Uterus (tissue), 4 donors: ENCODE measurements around the gene KCNAB2. TPM values are rescaled to one million over a fixed set of nuclear protein-coding genes. Genes with fewer than 3 reads are reported as not detected.

Source experiments
- DNase-seq, 2 donors: peaks; one replicate each; pipeline ENCODE4 v3.0.0-alpha.2; 2019 to 2020
- H3K27ac ChIP-seq, 2 donors: fragments of 200-600 bp; sonication (generic); 1 replicate in 1 of 2; 2 replicates in 1 of 2; pipeline ENCODE4 v1.5.1; 2016 to 2018
- H3K27me3 ChIP-seq, 2 donors: fragments of 200-600 bp; sonication (generic); one replicate each; pipeline ENCODE4 v1.5.1; 2018 to 2019; ENCODE audit warnings: control low read depth in 1 of 2
- H3K36me3 ChIP-seq, 2 donors: fragments of 200-600 bp; sonication (generic); one replicate each; pipeline ENCODE4 v1.5.1; 2019; ENCODE audit warnings: control low read depth in 1 of 2
- H3K4me1 ChIP-seq, 2 donors: fragments of 200-600 bp; sonication (generic); one replicate each; pipeline ENCODE4 v1.5.1; 2018 to 2019; ENCODE audit warnings: control low read depth in 1 of 2
- H3K4me3 ChIP-seq, 2 donors: fragments of 200-600 bp; sonication (generic); 1 replicate in 1 of 2; 2 replicates in 1 of 2; pipeline ENCODE4 v1.5.1; 2018 to 2019; ENCODE audit warnings: mild to moderate bottlenecking in 1 of 2
- H3K9me3 ChIP-seq, 2 donors: fragments of 200-600 bp; sonication (generic); one replicate each; pipeline ENCODE4 v1.5.1; 2019; ENCODE audit warnings: control low read depth in 1 of 2
- POLR2A ChIP-seq, 2 donors: fragments of 450-650 bp; IDR thresholded peaks; one replicate each; pipeline ENCODE4 v1.6.1; 2016; ENCODE audit warnings: antibody characterized with exemption in 2 of 2, mild to moderate bottlenecking in 1 of 2, moderate library complexity in 1 of 2
- intact Hi-C: fragments of 100-400 bp; cut with DNase I; formaldehyde crosslinking; loops from one replicate; pipeline ENCODE4 v1.15.1; 2023; ENCODE audit warnings: low total_unique reads
- total RNA-seq, 4 donors: library from RNA; depleted of rRNA in 3 of 4; stranded (reverse); fragments of >200 nt in 3 of 4; gene quantifications; one replicate each; pipeline versions ENCODE4 v1.1.0 to v1.2.4, GENCODE V29; 2014 to 2023
- TF ChIP-seq, protein P1 (sequence below), 4 experiments: fragments of 200-600 bp in 2 of 4; fragments of 450-650 bp in 2 of 4; sonication (generic) in 2 of 4; IDR thresholded peaks; one replicate each; pipeline ENCODE4 v1.5.1; 2016 to 2019; ENCODE audit warnings: antibody characterized with exemption in 4 of 4, mild to moderate bottlenecking in 2 of 4, moderate library complexity in 1 of 4
- donor health status: DM: yes; HTN: yes; CAD: no.

Gene KCNAB2
- total RNA-seq, 4 donors from 2014 or later: 1.5 to 21.2 (median 12.9) TPM

DNA sequence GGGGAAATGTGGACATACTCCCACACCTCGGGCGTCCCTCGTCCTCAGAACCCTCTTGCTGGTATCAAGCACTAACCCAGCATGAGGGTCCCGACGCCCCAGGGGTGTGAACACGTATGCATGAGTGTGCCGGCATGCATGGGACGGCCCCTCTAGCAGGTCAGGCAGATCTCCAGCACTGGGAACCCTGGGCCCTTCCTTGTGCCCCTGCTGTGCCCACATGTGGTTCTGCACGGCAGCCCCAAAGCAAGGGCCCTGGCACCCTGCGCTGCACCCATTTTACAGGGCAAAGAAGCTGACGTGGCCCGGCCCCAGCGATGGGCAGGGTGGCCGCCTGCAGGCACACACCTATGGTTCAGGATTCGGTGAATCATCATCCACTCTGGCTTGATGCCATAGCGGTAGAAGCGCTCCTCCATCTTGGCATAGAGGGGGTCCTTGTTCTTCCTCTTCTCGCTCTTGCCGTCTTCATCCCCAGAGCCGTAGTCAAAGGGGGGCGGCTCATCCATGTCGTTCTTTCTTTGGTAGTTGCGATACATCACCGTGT lies 100.2 kb downstream of the KCNAB2 start:
- intact Hi-C loops: no loop called here
- H3K36me3 ChIP-seq: no peaks in the 10 kb centered on the region
- DNase-seq: no peak
- H3K27me3 ChIP-seq: no peaks in the 10 kb centered on the region
- H3K27ac ChIP-seq: no peak overlapping the region
- no peaks in the 10 kb centered on the region for H3K4me1 ChIP-seq
- H3K4me3 ChIP-seq: no peak overlapping the region
- TF ChIP-seq, protein P1, sequence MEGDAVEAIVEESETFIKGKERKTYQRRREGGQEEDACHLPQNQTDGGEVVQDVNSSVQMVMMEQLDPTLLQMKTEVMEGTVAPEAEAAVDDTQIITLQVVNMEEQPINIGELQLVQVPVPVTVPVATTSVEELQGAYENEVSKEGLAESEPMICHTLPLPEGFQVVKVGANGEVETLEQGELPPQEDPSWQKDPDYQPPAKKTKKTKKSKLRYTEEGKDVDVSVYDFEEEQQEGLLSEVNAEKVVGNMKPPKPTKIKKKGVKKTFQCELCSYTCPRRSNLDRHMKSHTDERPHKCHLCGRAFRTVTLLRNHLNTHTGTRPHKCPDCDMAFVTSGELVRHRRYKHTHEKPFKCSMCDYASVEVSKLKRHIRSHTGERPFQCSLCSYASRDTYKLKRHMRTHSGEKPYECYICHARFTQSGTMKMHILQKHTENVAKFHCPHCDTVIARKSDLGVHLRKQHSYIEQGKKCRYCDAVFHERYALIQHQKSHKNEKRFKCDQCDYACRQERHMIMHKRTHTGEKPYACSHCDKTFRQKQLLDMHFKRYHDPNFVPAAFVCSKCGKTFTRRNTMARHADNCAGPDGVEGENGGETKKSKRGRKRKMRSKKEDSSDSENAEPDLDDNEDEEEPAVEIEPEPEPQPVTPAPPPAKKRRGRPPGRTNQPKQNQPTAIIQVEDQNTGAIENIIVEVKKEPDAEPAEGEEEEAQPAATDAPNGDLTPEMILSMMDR (IDR thresholded peaks at IDR 0.05): no peak
- TF ChIP-seq POLR2A (IDR thresholded peaks at IDR 0.05): no peak
- H3K9me3 ChIP-seq: no peaks in the 10 kb centered on the region

- TF ChIP-seq, protein P1 (IDR thresholded peaks at IDR 0.05): no peak
- no peak for TF ChIP-seq POLR2A (IDR thresholded peaks at IDR 0.05)
- DNase-seq: no peak
- Histone ChIP-seq H3K4me3 (no peak overlapping the region), H3K27ac (no peak overlapping the region), H3K27me3 (no peaks in the 10 kb centered on the region), H3K4me1 (no peaks in the 10 kb centered on the region), H3K9me3 (no peaks in the 10 kb centered on the region), H3K36me3 (no peaks in the 10 kb centered on the region)
- intact Hi-C loops: no loop called here
Measured at GRCh38 chr1:6148497-6149241, 103.0 kb downstream of the KCNAB2 start.

- DNase-seq: no peak
- Histone ChIP-seq H3K9me3 (no peaks in the 10 kb centered on the region), H3K27ac (no peak overlapping the region), H3K4me1 (no peaks in the 10 kb centered on the region), H3K27me3 (no peaks in the 10 kb centered on the region), H3K4me3 (no peak overlapping the region), H3K36me3 (no peaks in the 10 kb centered on the region)
- TF ChIP-seq, protein P1 (IDR thresholded peaks at IDR 0.05): no peak
- no peak for TF ChIP-seq POLR2A (IDR thresholded peaks at IDR 0.05)
- intact Hi-C loops: no loop called here
Measured at GRCh38 chr1:6149597-6149996, 103.9 kb downstream of the KCNAB2 start.

- H3K27ac ChIP-seq: no peak overlapping the region
Measured at GRCh38 chr1:6150006-6150938, 104.6 kb downstream of the KCNAB2 start.

More at GRCh38 chr1:6150006-6150938, 104.6 kb downstream of the KCNAB2 start:
- H3K4me3 ChIP-seq: no peak overlapping the region
- H3K36me3 ChIP-seq: no peaks in the 10 kb centered on the region
- TF ChIP-seq, protein P1 (IDR thresholded peaks at IDR 0.05): no peak
- TF ChIP-seq POLR2A (IDR thresholded peaks at IDR 0.05): no peak
- intact Hi-C loops: no loop called here
- no peaks in the 10 kb centered on the region for H3K27me3 ChIP-seq
- H3K9me3 ChIP-seq: no peaks in the 10 kb centered on the region
- H3K4me1 ChIP-seq: no peaks in the 10 kb centered on the region
- DNase-seq: no peak

Other genes with a start within 250 kb of the KCNAB2 start
- 10 to 100 TPM in 2 of 4 donors, 1 to 10 TPM in 2; 1.3 to 16.2 (median 7.0) TPM for gene NPHP4, start 53.5 kb upstream of the KCNAB2 start, total RNA-seq
- 1 to 10 TPM in 1 of 4 donors, under 1 TPM in 1, not detected in 2; 0.69 to 1.3 TPM for gene CHD5, start 134.4 kb downstream of the KCNAB2 start, total RNA-seq
- gene RPL22, start 153.7 kb downstream of the KCNAB2 start, total RNA-seq: 100 to 1,000 TPM; 140 to 543 (median 252) TPM
- gene RNF207, start 160.2 kb downstream of the KCNAB2 start, total RNA-seq: 10 to 100 TPM in 3 of 4 donors, 1 to 10 TPM in 1; 2.1 to 41.1 (median 20.5) TPM
- 10 to 100 TPM; 15.6 to 87.4 (median 57.7) TPM for gene ICMT, start 190.1 kb downstream of the KCNAB2 start, total RNA-seq
- not detected for gene HES3, start 198.3 kb downstream of the KCNAB2 start, total RNA-seq
- gene GPR153, start 215.2 kb downstream of the KCNAB2 start, total RNA-seq: 10 to 100 TPM in 2 of 4 donors, 1 to 10 TPM in 2; 5.6 to 22.1 (median 10.3) TPM